ENCODE data around the gene SLC8A2.

GRCh38 chr19:47404334-47405196 lies 67.1 kb downstream of the SLC8A2 start:
- TF ChIP-seq GATA1 (IDR thresholded peaks at IDR 0.05; ENCODE audit: low read depth, low read length) (no peak), POLR2A (IDR thresholded peaks at IDR 0.05; ENCODE audit: low read length) (no peak)

Data from erythroblast (primary cell).